ENCODE data around the gene ADAMTS9. TPM values are rescaled to one million over a fixed set of nuclear protein-coding genes. Genes with fewer than 3 reads are reported as not detected.
A peak's percentile ranks its signal among the peaks of the same experiment; 100 is the strongest.

The ADAMTS9 gene
- polyA plus RNA-seq, 1 experiment, result 0.16 TPM

- no peak for TF ChIP-seq CTCF (IDR thresholded peaks at IDR 0.05; ENCODE audit: insufficient read depth, low read depth, low read length)
- Histone ChIP-seq H3K4me3 (ENCODE audit: low read depth, low read length) (no peak overlapping the region), H3K36me3 (ENCODE audit: control insufficient read depth, insufficient read depth, low read length) (no peaks in the 10 kb centered on the region), H3K27me3 (ENCODE audit: control insufficient read depth, insufficient read depth, low read length) (no peaks in the 10 kb centered on the region)
- CTCF ChIA-PET, result no interaction called here
- POLR2A ChIA-PET, result no interaction called here
- DNase-seq (ENCODE audit: low read depth), result no peak
Measured at GRCh38 chr3:64578062-64578770, 109.6 kb downstream of the ADAMTS9 start.

GRCh38 chr3:64576211-64576775 is 111.5 kb downstream of the ADAMTS9 start:
- no peak for DNase-seq (ENCODE audit: low read depth)
- ChIA-PET CTCF (interaction anchor here (0.8 to 2.8 kb wide), 3 partner anchors 9 to 43 kb away, joined by 3 to 13 read pairs (median 4); no protein-coding TSS in a partner anchor), POLR2A (no interaction called here)
- Histone ChIP-seq H3K36me3 (ENCODE audit: control insufficient read depth, insufficient read depth, low read length) (no peaks in the 10 kb centered on the region), H3K4me3 (ENCODE audit: low read depth, low read length) (no peak overlapping the region), H3K27me3 (ENCODE audit: control insufficient read depth, insufficient read depth, low read length) (no peaks in the 10 kb centered on the region)
- no peak for TF ChIP-seq CTCF (IDR thresholded peaks at IDR 0.05; ENCODE audit: insufficient read depth, low read depth, low read length)

- TF ChIP-seq CTCF (IDR thresholded peaks at IDR 0.05; ENCODE audit: insufficient read depth, low read depth, low read length), result peak; percentile 54
- no peaks in the 10 kb centered on the region for H3K36me3 ChIP-seq (ENCODE audit: control insufficient read depth, insufficient read depth, low read length)
- POLR2A ChIA-PET, result no interaction called here
- CTCF ChIA-PET, result interaction anchor here (0.6 to 2.8 kb wide), 4 partner anchors 10 to 1196 kb away, joined by 3 to 13 read pairs (median 4); no protein-coding TSS in a partner anchor
- H3K27me3 ChIP-seq (ENCODE audit: control insufficient read depth, insufficient read depth, low read length), result no peaks in the 10 kb centered on the region
- no peak overlapping the region for H3K4me3 ChIP-seq (ENCODE audit: low read depth, low read length)
- DNase-seq (ENCODE audit: low read depth), result no peak
Measured at GRCh38 chr3:64575211-64575844, 112.5 kb downstream of the ADAMTS9 start.

- no peak for DNase-seq (ENCODE audit: low read depth)
- POLR2A ChIA-PET, result no interaction called here
- CTCF ChIA-PET, result interaction anchor here (0.9 to 2.8 kb wide), 3 partner anchors 9 to 670 kb away, joined by 3 to 13 read pairs (median 4); no protein-coding TSS in a partner anchor
- Histone ChIP-seq H3K4me3 (ENCODE audit: low read depth, low read length) (no peak overlapping the region), H3K36me3 (ENCODE audit: control insufficient read depth, insufficient read depth, low read length) (no peaks in the 10 kb centered on the region), H3K27me3 (ENCODE audit: control insufficient read depth, insufficient read depth, low read length) (no peaks in the 10 kb centered on the region)
- TF ChIP-seq CTCF (IDR thresholded peaks at IDR 0.05; ENCODE audit: insufficient read depth, low read depth, low read length), result no peak
Measured at GRCh38 chr3:64574194-64574593, 113.6 kb downstream of the ADAMTS9 start.

- CTCF ChIA-PET, result no interaction called here
- Histone ChIP-seq H3K36me3 (ENCODE audit: control insufficient read depth, insufficient read depth, low read length) (no peaks in the 10 kb centered on the region), H3K27me3 (ENCODE audit: control insufficient read depth, insufficient read depth, low read length) (no peaks in the 10 kb centered on the region), H3K4me3 (ENCODE audit: low read depth, low read length) (no peak overlapping the region)
- POLR2A ChIA-PET, result no interaction called here
- no peak for DNase-seq (ENCODE audit: low read depth)
- no peak for TF ChIP-seq CTCF (IDR thresholded peaks at IDR 0.05; ENCODE audit: insufficient read depth, low read depth, low read length)
Measured at GRCh38 chr3:64571982-64572381, 115.8 kb downstream of the ADAMTS9 start.

Data from BJ (cell line).